NB4 (cell line): ENCODE measurements around the gene PEPD.
A peak's percentile ranks its signal among the peaks of the same experiment; 100 is the strongest.

Experiments
- MYC ChIP-seq: IDR thresholded peaks from 2 replicates; pipeline ENCODE4 v1.6.1; 2011; ENCODE audit warnings: low read depth, low read length
- POLR2A ChIP-seq: IDR thresholded peaks from 2 replicates; pipeline ENCODE4 v1.6.1; 2011; ENCODE audit warnings: mild to moderate bottlenecking; ENCODE audit not compliant: insufficient read length; ENCODE audit errors: extremely low read depth
- TF ChIP-seq, protein P1 (sequence below): IDR thresholded peaks from one replicate; pipeline ENCODE4 v1.5.1; 2012; ENCODE audit warnings: low read depth, low read length

DNA sequence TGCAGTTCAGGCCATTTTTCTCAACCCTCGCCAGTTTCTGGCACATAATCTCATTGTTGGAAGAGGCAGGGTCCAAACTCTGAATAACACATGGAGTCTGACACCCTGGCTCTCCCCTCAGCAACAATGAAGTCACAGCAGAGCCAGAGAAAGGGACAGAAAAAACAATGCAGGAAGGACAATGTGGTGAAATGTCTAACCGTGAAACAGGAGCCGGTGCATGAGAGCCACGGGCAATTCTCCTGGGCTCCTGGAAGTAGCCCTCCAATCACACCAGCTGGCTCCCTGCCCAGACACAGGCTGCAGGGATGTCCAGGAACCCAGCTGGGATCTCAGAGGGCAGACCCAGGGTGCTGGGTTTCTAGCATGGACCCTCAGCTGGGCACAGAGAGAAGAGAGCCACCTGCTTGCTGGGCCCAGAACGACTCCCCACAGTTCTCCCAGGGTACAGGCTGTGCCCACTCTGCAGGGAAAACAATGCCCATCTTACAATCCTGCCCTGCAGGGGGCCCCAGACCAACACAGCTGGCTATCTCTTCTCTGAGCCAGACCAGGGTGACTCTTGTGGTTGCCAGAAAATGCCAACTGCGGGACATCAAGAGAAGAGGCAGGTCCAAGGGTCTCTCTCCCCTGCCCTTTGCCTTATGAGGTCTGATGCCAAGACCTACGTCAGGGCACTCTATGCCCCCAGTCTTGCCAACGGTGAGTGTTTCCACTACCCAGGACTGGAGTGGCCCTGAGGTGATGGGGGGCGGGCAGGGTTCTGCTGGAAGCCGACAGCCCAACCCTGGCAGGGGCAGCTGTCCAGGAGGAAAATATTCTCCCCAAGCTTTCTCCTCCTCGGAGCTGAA, 83.5 kb downstream of the PEPD start:
- TF ChIP-seq, protein P1, sequence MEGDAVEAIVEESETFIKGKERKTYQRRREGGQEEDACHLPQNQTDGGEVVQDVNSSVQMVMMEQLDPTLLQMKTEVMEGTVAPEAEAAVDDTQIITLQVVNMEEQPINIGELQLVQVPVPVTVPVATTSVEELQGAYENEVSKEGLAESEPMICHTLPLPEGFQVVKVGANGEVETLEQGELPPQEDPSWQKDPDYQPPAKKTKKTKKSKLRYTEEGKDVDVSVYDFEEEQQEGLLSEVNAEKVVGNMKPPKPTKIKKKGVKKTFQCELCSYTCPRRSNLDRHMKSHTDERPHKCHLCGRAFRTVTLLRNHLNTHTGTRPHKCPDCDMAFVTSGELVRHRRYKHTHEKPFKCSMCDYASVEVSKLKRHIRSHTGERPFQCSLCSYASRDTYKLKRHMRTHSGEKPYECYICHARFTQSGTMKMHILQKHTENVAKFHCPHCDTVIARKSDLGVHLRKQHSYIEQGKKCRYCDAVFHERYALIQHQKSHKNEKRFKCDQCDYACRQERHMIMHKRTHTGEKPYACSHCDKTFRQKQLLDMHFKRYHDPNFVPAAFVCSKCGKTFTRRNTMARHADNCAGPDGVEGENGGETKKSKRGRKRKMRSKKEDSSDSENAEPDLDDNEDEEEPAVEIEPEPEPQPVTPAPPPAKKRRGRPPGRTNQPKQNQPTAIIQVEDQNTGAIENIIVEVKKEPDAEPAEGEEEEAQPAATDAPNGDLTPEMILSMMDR, result peak; percentile 12
- TF ChIP-seq POLR2A, result no peak
- no peak for TF ChIP-seq MYC
